Measurements from ENCODE around the gene NFATC3.

DNA sequence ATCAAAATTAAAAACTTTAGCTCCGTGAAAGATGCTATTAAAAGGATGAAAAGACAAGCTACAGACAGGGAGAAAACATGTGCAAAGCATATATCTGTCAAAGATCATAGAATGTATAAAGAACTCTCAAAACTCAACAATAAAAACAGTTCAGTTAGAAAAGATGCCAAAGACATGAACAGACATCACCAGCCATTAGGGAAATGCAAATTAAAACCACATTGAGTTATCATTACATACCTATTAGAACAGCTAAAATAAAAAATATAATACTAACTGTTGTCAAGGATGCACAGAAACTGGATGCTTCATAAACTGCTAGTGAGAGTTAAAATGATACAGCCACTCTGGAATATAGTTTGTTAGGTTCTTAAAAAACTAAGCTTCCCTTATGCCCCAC lies 58.8 kb downstream of the NFATC3 start:
- TF ChIP-seq CTCF (IDR thresholded peaks at IDR 0.05) = no peak
- no peak for TF ChIP-seq POLR2A (IDR thresholded peaks at IDR 0.05)

Measured in body of pancreas (tissue), 4 donors.